Measurements from ENCODE around the gene TRPC1.

Gene TRPC1

DNA sequence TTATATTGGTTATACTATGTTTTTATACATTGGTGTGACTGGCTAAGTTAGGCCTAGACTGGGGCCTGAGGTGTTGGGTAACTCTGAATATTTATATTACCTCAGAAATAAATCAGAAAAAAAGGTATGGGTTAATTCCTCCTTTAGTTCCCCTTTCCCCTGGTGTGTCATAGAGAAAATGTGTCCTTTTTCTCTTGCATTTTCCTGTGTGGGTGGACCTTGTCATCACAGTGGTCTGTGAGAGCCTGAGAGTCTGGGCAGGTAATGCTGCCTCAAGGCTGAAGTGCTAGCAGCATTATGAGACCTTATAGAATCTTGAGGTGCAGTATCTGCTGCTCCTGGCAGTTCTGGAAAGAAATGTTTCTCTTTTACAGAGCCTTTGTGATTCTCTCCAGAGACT lies 95.3 kb downstream of the TRPC1 start:
- Histone ChIP-seq H3K79me2 (ENCODE audit: insufficient read depth, low read length) (no peaks in the 10 kb centered on the region), H3K27me3 (ENCODE audit: insufficient read depth, low read length, poor library complexity) (peaks cover 14% of the 10 kb centered on the region), H3K4me1 (ENCODE audit: insufficient read depth, low read length) (no peaks in the 10 kb centered on the region), H2AFZ (ENCODE audit: low read depth, low read length) (no peak overlapping the region), H3K36me3 (ENCODE audit: insufficient read depth, low read length) (no peaks in the 10 kb centered on the region), H4K20me1 (ENCODE audit: insufficient read depth, low read length) (no peaks in the 10 kb centered on the region), H3K4me2 (ENCODE audit: insufficient read depth, low read length) (no peak overlapping the region), H3K27ac (ENCODE audit: low read length) (no peak overlapping the region), H3K9me3 (ENCODE audit: insufficient read depth, low read length, severe bottlenecking) (no peaks in the 10 kb centered on the region), H3K9ac (ENCODE audit: low read depth, low read length) (no peak overlapping the region), H3K4me3 (ENCODE audit: low read depth in 1 of 2, low read length in 2 of 2) (no peak overlapping the region)
- DNase-seq (no peak), ATAC-seq (ENCODE audit: insufficient read depth, low read depth) (no peak)
- TF ChIP-seq, protein P1, sequence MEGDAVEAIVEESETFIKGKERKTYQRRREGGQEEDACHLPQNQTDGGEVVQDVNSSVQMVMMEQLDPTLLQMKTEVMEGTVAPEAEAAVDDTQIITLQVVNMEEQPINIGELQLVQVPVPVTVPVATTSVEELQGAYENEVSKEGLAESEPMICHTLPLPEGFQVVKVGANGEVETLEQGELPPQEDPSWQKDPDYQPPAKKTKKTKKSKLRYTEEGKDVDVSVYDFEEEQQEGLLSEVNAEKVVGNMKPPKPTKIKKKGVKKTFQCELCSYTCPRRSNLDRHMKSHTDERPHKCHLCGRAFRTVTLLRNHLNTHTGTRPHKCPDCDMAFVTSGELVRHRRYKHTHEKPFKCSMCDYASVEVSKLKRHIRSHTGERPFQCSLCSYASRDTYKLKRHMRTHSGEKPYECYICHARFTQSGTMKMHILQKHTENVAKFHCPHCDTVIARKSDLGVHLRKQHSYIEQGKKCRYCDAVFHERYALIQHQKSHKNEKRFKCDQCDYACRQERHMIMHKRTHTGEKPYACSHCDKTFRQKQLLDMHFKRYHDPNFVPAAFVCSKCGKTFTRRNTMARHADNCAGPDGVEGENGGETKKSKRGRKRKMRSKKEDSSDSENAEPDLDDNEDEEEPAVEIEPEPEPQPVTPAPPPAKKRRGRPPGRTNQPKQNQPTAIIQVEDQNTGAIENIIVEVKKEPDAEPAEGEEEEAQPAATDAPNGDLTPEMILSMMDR (IDR thresholded peaks at IDR 0.05; ENCODE audit: borderline replicate concordance, extremely low read depth, low read length, poor library complexity, severe bottlenecking), result no peak
- no peak for TF ChIP-seq EZH2 (IDR thresholded peaks at IDR 0.05; ENCODE audit: borderline replicate concordance, low read depth, low read length, severe bottlenecking)

DNA sequence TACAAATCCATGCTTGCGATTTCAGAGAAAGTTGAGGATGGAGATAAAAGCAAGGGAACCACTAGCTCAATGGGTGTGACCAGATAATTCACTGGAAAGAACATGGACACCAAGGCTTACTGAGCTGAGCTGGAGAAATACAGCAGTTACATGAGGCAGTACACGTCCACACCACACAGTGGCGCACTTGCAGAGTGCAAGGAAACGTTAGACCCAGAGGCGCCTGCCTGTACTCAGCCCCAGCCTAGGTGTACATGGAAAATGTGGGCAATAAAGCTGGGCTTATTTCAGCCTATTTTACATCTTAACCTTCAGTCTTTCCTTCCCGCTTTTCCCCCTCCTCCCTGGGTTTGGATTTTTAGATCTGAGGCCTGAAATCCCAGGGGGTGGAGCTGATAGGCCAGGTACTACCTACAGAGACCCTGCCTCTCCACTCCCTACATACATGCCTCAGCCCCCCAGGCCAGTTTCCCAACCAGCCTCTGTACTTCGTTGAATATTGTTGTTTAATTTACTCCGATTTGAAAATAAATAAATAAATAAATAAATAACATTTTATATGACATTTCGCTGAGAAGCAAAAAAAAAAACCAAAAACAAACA lies 105.0 kb downstream of the TRPC1 start:
- no peak overlapping the region for H2AFZ ChIP-seq (ENCODE audit: low read depth, low read length)
- H3K27ac ChIP-seq (ENCODE audit: low read length), result no peak overlapping the region
- H3K79me2 ChIP-seq (ENCODE audit: insufficient read depth, low read length), result no peaks in the 10 kb centered on the region
- H3K4me2 ChIP-seq (ENCODE audit: insufficient read depth, low read length), result no peak overlapping the region
- H3K4me1 ChIP-seq (ENCODE audit: insufficient read depth, low read length), result no peaks in the 10 kb centered on the region
- TF ChIP-seq EZH2 (IDR thresholded peaks at IDR 0.05; ENCODE audit: borderline replicate concordance, low read depth, low read length, severe bottlenecking), result no peak
- TF ChIP-seq, protein P1 (IDR thresholded peaks at IDR 0.05; ENCODE audit: borderline replicate concordance, extremely low read depth, low read length, poor library complexity, severe bottlenecking), result peak; percentile 94
- no peaks in the 10 kb centered on the region for H3K9me3 ChIP-seq (ENCODE audit: insufficient read depth, low read length, severe bottlenecking)
- H4K20me1 ChIP-seq (ENCODE audit: insufficient read depth, low read length), result no peaks in the 10 kb centered on the region
- no peak overlapping the region for H3K9ac ChIP-seq (ENCODE audit: low read depth, low read length)
- H3K36me3 ChIP-seq (ENCODE audit: insufficient read depth, low read length), result no peaks in the 10 kb centered on the region
- DNase-seq, result peak; percentile 75
- no peak overlapping the region for H3K4me3 ChIP-seq (ENCODE audit: low read depth in 1 of 2, low read length in 2 of 2)
- peak; percentile 100 for ATAC-seq (ENCODE audit: insufficient read depth, low read depth)
- H3K27me3 ChIP-seq (ENCODE audit: insufficient read depth, low read length, poor library complexity), result peaks cover 9% of the 10 kb centered on the region

DNA sequence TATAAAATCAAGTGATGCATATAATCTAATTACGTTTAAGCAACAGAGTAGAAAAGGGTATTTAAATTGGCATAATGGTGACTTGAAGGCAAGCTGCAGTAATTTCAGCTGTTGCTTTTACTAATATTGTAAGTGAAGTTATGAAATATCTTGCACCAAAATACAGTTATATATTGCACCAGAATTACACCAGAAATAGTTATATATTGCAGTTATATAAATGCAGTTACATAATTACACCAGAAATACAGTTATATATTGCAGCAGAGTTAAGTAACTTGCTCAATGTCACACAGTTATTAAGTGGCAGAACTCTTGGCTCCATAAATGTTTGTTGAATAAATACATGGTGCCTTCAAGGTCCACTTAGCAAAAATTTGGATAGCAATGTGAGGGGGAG lies 113.7 kb downstream of the TRPC1 start:
- ATAC-seq (ENCODE audit: insufficient read depth, low read depth) (no peak), DNase-seq (no peak)
- Histone ChIP-seq H2AFZ (ENCODE audit: low read depth, low read length) (no peak overlapping the region), H4K20me1 (ENCODE audit: insufficient read depth, low read length) (no peaks in the 10 kb centered on the region), H3K27me3 (ENCODE audit: insufficient read depth, low read length, poor library complexity) (peaks cover 6% of the 10 kb centered on the region), H3K9ac (ENCODE audit: low read depth, low read length) (no peak overlapping the region), H3K4me2 (ENCODE audit: insufficient read depth, low read length) (no peak overlapping the region), H3K9me3 (ENCODE audit: insufficient read depth, low read length, severe bottlenecking) (no peaks in the 10 kb centered on the region), H3K36me3 (ENCODE audit: insufficient read depth, low read length) (no peaks in the 10 kb centered on the region), H3K79me2 (ENCODE audit: insufficient read depth, low read length) (no peaks in the 10 kb centered on the region), H3K4me1 (ENCODE audit: insufficient read depth, low read length) (no peaks in the 10 kb centered on the region), H3K4me3 (ENCODE audit: low read depth in 1 of 2, low read length in 2 of 2) (no peak overlapping the region), H3K27ac (ENCODE audit: low read length) (no peak overlapping the region)
- no peak for TF ChIP-seq EZH2 (IDR thresholded peaks at IDR 0.05; ENCODE audit: borderline replicate concordance, low read depth, low read length, severe bottlenecking)
- TF ChIP-seq, protein P1 (IDR thresholded peaks at IDR 0.05; ENCODE audit: borderline replicate concordance, extremely low read depth, low read length, poor library complexity, severe bottlenecking), result no peak

Measured in DND-41 (cell line).